HG03139 (cell line): Measurements from ENCODE around the gene DYNC2H1.
"Not testable (repeated sequence)": the region's sequence is repeated elsewhere in the genome, so short reads cannot be mapped to it uniquely, and the experiment has no call there.

Experiments
- ATAC-seq: cut with Tn5 transposase; IDR thresholded peaks from one replicate; pipeline ENCODE4 v1.9.1; 2021; ENCODE audit not compliant: unreplicated experiment

Gene DYNC2H1

GRCh38 chr11:103112364-103112763 is 3.1 kb downstream of the DYNC2H1 start:
- ATAC-seq: no peak

GRCh38 chr11:103114836-103115235 is 5.6 kb downstream of the DYNC2H1 start:
- ATAC-seq: no peak

- ATAC-seq: no peak
Observed at GRCh38 chr11:103125462-103125861, 16.2 kb downstream of the DYNC2H1 start.

- not testable (repeated sequence) for ATAC-seq
Observed at GRCh38 chr11:103141986-103142385, 32.8 kb downstream of the DYNC2H1 start.

- no peak for ATAC-seq
Observed at GRCh38 chr11:103147627-103148026, 38.4 kb downstream of the DYNC2H1 start.

GRCh38 chr11:103157542-103157941 is 48.3 kb downstream of the DYNC2H1 start:
- no peak for ATAC-seq

- no peak for ATAC-seq
Observed at GRCh38 chr11:103164093-103164796, 55.0 kb downstream of the DYNC2H1 start.

GRCh38 chr11:103167166-103167565 is 57.9 kb downstream of the DYNC2H1 start:
- no peak for ATAC-seq

GRCh38 chr11:103170865-103171264 is 61.6 kb downstream of the DYNC2H1 start:
- ATAC-seq: no peak

- no peak for ATAC-seq
Observed at GRCh38 chr11:103175461-103176129, 66.4 kb downstream of the DYNC2H1 start.

- ATAC-seq: no peak
Observed at GRCh38 chr11:103183981-103184611, 74.9 kb downstream of the DYNC2H1 start.

GRCh38 chr11:103202048-103202651 is 92.9 kb downstream of the DYNC2H1 start:
- ATAC-seq: no peak

GRCh38 chr11:103210543-103210942 is 101.3 kb downstream of the DYNC2H1 start:
- ATAC-seq: no peak

- no peak for ATAC-seq
Observed at GRCh38 chr11:103215812-103216211, 106.6 kb downstream of the DYNC2H1 start.

GRCh38 chr11:103220133-103220532 is 110.9 kb downstream of the DYNC2H1 start:
- no peak for ATAC-seq

- no peak for ATAC-seq
Observed at GRCh38 chr11:103222806-103223205, 113.6 kb downstream of the DYNC2H1 start.

GRCh38 chr11:103228807-103229206 is 119.6 kb downstream of the DYNC2H1 start:
- ATAC-seq: no peak

GRCh38 chr11:103234974-103235373 is 125.7 kb downstream of the DYNC2H1 start:
- ATAC-seq: no peak

- ATAC-seq: no peak
Observed at GRCh38 chr11:103241574-103241973, 132.3 kb downstream of the DYNC2H1 start.

- no peak for ATAC-seq
Observed at GRCh38 chr11:103254123-103254522, 144.9 kb downstream of the DYNC2H1 start.

GRCh38 chr11:103257360-103257759 is 148.1 kb downstream of the DYNC2H1 start:
- no peak for ATAC-seq
